ENCODE results near the gene CUL4A.
A peak's percentile ranks its signal among the peaks of the same experiment; 100 is the strongest.

CUL4A gene

DNA sequence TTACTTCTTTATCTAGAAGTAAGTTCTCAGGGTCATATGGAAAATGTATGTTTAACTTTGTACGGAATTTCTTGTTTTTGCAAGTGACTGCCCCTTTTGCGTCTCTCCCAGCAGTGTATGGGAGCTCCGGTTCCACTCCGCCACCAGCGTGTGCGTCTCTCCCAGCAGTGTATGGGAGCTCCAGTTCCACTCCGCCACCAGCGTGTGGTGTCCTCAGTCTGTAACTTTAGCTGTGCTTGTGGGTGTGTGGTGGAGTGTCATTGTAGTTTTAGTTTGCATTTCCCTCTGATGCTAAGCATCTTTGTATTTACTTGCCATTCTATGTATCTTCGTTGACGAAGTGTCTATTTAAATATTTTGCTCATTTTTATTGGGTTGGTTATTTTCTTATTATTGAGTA lies 2.4 kb downstream of the CUL4A start:
- no peak overlapping the region for H3K9ac ChIP-seq (ENCODE audit: low read length)
- no peaks in the 10 kb centered on the region for H3K27me3 ChIP-seq (replicated peaks; ENCODE audit: insufficient read depth, low read length)
- no peak overlapping the region for H3K27ac ChIP-seq (ENCODE audit: low read length)
- H3K4me2 ChIP-seq (ENCODE audit: low read depth, low read length): no peak overlapping the region
- H2AFZ ChIP-seq (ENCODE audit: low read length): no peak overlapping the region
- H3K9me2 ChIP-seq (replicated peaks; ENCODE audit: insufficient read depth, low read length): no peaks in the 10 kb centered on the region
- no peaks in the 10 kb centered on the region; the same call in 1 of the 2 replicates for H3K36me3 ChIP-seq (replicated peaks; ENCODE audit: insufficient read depth, low read length)
- TF ChIP-seq EZH2phosphoT487 (IDR thresholded peaks at IDR 0.05; ENCODE audit: low read length): no peak
- TF ChIP-seq, protein P1, sequence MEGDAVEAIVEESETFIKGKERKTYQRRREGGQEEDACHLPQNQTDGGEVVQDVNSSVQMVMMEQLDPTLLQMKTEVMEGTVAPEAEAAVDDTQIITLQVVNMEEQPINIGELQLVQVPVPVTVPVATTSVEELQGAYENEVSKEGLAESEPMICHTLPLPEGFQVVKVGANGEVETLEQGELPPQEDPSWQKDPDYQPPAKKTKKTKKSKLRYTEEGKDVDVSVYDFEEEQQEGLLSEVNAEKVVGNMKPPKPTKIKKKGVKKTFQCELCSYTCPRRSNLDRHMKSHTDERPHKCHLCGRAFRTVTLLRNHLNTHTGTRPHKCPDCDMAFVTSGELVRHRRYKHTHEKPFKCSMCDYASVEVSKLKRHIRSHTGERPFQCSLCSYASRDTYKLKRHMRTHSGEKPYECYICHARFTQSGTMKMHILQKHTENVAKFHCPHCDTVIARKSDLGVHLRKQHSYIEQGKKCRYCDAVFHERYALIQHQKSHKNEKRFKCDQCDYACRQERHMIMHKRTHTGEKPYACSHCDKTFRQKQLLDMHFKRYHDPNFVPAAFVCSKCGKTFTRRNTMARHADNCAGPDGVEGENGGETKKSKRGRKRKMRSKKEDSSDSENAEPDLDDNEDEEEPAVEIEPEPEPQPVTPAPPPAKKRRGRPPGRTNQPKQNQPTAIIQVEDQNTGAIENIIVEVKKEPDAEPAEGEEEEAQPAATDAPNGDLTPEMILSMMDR (IDR thresholded peaks at IDR 0.05; ENCODE audit: low read length): peak; percentile 22
- H4K20me1 ChIP-seq (ENCODE audit: insufficient read depth, low read length): peaks cover 33% of the 10 kb centered on the region
- peaks cover 7% of the 10 kb centered on the region for H3F3A ChIP-seq (ENCODE audit: insufficient read depth, low read length)
- peaks cover 12% of the 10 kb centered on the region for H3K4me1 ChIP-seq (ENCODE audit: low read length)
- H3K4me3 ChIP-seq (ENCODE audit: low read length): no peak overlapping the region
- DNase-seq: no peak
- no peaks in the 10 kb centered on the region for H3K9me3 ChIP-seq (replicated peaks; ENCODE audit: insufficient read depth, low read length)
- peaks cover 87% of the 10 kb centered on the region for H3K79me2 ChIP-seq (ENCODE audit: low read length)

DNA sequence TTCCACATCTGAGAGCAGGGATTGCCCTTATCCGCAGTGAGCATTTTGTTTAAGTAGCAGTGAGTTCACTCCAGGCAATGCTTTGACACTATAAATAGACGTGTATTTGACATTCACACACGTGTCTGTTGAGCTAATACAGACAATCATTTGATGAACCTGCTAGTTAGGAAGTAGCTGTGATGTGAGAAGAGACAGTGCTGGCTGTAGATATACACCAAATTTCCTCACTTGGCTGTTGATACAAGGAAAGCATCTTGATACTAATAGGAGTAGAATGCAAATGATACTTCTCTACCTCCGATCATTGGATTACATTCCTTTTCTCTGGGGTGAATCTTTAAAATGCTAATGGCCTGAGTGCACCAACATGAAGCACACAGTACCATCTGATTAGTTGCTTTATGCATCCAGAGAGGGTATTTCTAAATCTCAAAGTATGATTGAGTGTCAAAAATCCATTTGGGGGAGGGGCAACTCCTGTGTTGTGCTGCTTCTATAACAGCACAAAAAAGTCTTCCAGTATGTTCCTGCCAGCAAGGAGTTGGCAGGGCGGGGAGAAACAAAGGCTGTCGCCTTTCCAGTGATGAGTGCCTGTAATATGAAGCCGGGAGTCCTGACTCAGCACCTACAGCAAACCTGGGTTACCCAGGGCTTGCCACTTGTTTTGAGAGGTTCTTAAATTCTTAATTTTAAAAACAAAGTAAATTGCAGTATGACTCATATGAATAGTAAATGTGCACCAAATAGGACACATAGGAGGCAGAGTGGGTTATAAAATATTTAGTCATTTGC lies 7.0 kb downstream of the CUL4A start:
- Histone ChIP-seq H3K9me3 (replicated peaks; ENCODE audit: insufficient read depth, low read length) (no peaks in the 10 kb centered on the region), H3K4me2 (ENCODE audit: low read depth, low read length) (no peak overlapping the region), H3K4me1 (ENCODE audit: low read length) (no peaks in the 10 kb centered on the region), H3K79me2 (ENCODE audit: low read length) (peaks cover 100% of the 10 kb centered on the region), H3F3A (ENCODE audit: insufficient read depth, low read length) (no peaks in the 10 kb centered on the region), H3K9ac (ENCODE audit: low read length) (no peak overlapping the region), H3K27me3 (replicated peaks; ENCODE audit: insufficient read depth, low read length) (no peaks in the 10 kb centered on the region), H3K27ac (ENCODE audit: low read length) (no peak overlapping the region), H3K9me2 (replicated peaks; ENCODE audit: insufficient read depth, low read length) (no peaks in the 10 kb centered on the region), H2AFZ (ENCODE audit: low read length) (no peak overlapping the region), H4K20me1 (ENCODE audit: insufficient read depth, low read length) (peaks cover 33% of the 10 kb centered on the region), H3K36me3 (replicated peaks; ENCODE audit: insufficient read depth, low read length) (no peaks in the 10 kb centered on the region; the same call in 1 of the 2 replicates), H3K4me3 (ENCODE audit: low read length) (no peak overlapping the region)
- DNase-seq: no peak
- no peak for TF ChIP-seq EZH2phosphoT487 (IDR thresholded peaks at IDR 0.05; ENCODE audit: low read length)
- TF ChIP-seq, protein P1 (IDR thresholded peaks at IDR 0.05; ENCODE audit: low read length): no peak
- TF ChIP-seq EZH2 (optimal IDR thresholded peaks at IDR 0.05; ENCODE audit: low read depth, low read length): no peak

DNA sequence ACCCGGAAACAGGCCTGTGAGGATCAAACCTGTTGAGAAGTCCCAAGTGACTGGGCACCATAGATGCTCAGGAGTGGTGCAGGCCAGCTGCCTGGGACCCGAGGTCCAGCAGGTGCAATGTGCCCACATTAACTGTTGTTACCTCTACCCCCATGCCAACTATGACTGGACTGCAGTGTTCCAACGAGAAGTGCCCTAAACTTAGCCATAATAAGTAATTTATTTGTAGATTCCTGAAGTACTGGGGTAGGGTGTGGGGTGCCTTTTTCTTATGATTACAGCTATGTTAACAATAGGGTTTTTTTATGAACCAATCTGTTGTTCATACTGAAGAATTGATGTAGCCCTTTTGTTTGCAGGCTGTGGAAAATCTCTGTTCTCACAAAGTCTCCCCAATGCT lies 9.2 kb downstream of the CUL4A start:
- no peaks in the 10 kb centered on the region for H3K4me1 ChIP-seq (ENCODE audit: low read length)
- H3F3A ChIP-seq (ENCODE audit: insufficient read depth, low read length): no peaks in the 10 kb centered on the region
- no peaks in the 10 kb centered on the region for H3K9me3 ChIP-seq (replicated peaks; ENCODE audit: insufficient read depth, low read length)
- no peak overlapping the region for H3K4me3 ChIP-seq (ENCODE audit: low read length)
- H2AFZ ChIP-seq (ENCODE audit: low read length): no peak overlapping the region
- H3K4me2 ChIP-seq (ENCODE audit: low read depth, low read length): no peak overlapping the region
- no peaks in the 10 kb centered on the region for H3K27me3 ChIP-seq (replicated peaks; ENCODE audit: insufficient read depth, low read length)
- H3K9me2 ChIP-seq (replicated peaks; ENCODE audit: insufficient read depth, low read length): no peaks in the 10 kb centered on the region
- peaks cover 99% of the 10 kb centered on the region for H3K79me2 ChIP-seq (ENCODE audit: low read length)
- no peak overlapping the region for H3K27ac ChIP-seq (ENCODE audit: low read length)
- no peak for DNase-seq
- H3K9ac ChIP-seq (ENCODE audit: low read length): no peak overlapping the region
- peaks cover 28% of the 10 kb centered on the region for H4K20me1 ChIP-seq (ENCODE audit: insufficient read depth, low read length)
- TF ChIP-seq EZH2 (optimal IDR thresholded peaks at IDR 0.05; ENCODE audit: low read depth, low read length) (no peak), EZH2phosphoT487 (IDR thresholded peaks at IDR 0.05; ENCODE audit: low read length) (no peak)
- TF ChIP-seq, protein P1 (IDR thresholded peaks at IDR 0.05; ENCODE audit: low read length): no peak
- no peaks in the 10 kb centered on the region; the same call in 1 of the 2 replicates for H3K36me3 ChIP-seq (replicated peaks; ENCODE audit: insufficient read depth, low read length)

All from MM.1S (cell line).